Activated CD4-positive, alpha-beta T cell treated with anti-CD3 and anti-CD28 coated beads for 1 hour (primary cell): ENCODE measurements around the gene TMEM80.
A peak's percentile ranks its signal among the peaks of the same experiment; 100 is the strongest.
"Not testable (repeated sequence)": the region's sequence is repeated elsewhere in the genome, so short reads cannot be mapped to it uniquely, and the experiment has no call there.

Source experiments
- DNase-seq: peaks from one replicate; pipeline ENCODE4 v3.0.0-alpha.2; 2020

The TMEM80 gene

GRCh38 chr11:723120-723883 lies 27.7 kb downstream of the TMEM80 start:
- DNase-seq = no peak

GRCh38 chr11:724049-724777 lies 28.6 kb downstream of the TMEM80 start:
- no peak for DNase-seq

DNA sequence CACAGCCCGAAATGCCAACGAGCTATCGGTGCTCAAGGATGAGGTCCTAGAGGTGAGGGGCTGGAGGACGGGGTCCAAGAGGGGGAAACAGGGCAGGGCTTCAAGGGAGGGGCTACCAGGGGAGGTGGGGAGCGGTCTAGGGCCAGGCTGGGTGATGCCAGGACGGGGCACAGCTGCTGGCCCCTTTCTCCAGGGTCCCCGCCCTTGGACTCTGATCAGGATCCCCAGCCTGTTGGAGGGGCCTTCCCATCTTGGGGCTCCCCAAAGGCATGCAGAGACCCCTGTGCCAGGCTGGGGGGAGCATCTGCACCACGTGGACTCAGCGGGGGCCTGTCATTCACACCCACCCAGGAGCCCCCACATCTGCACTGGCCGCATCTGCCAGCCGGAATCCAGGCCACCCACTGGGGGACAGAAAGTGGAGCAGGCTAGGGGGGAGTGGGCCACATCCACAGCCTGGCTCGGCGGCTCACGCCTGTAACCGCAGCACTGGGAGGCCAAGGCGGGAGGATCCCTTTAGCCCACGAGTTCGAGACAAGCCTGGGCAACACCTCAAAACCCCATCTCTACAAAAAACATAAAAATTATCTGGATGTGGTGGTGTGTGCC lies 29.3 kb downstream of the TMEM80 start:
- no peak for DNase-seq

DNA sequence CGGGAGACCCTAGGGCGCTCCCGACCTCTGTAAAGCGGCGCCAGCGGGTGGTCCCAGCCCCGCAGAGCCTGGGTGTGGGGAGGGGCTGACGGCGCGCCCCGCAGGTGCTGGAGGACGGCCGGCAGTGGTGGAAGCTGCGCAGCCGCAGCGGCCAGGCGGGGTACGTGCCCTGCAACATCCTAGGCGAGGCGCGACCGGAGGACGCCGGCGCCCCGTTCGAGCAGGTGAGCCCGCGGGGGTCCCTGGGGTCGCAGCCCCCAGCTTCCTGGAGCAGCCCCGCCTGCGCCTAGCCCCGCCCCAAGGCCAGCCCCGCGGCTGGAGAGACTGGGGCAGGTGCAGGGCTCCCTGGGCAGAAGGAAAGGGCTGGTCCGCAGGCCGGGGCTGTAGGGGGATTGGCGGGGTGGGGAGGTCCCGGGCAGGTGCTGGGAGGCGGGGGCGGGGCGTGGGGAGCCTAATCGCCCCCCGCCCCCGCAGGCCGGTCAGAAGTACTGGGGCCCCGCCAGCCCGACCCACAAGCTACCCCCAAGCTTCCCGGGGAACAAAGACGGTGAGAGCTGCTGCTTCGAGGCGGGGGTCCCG lies 30.1 kb downstream of the TMEM80 start:
- DNase-seq = no peak

DNA sequence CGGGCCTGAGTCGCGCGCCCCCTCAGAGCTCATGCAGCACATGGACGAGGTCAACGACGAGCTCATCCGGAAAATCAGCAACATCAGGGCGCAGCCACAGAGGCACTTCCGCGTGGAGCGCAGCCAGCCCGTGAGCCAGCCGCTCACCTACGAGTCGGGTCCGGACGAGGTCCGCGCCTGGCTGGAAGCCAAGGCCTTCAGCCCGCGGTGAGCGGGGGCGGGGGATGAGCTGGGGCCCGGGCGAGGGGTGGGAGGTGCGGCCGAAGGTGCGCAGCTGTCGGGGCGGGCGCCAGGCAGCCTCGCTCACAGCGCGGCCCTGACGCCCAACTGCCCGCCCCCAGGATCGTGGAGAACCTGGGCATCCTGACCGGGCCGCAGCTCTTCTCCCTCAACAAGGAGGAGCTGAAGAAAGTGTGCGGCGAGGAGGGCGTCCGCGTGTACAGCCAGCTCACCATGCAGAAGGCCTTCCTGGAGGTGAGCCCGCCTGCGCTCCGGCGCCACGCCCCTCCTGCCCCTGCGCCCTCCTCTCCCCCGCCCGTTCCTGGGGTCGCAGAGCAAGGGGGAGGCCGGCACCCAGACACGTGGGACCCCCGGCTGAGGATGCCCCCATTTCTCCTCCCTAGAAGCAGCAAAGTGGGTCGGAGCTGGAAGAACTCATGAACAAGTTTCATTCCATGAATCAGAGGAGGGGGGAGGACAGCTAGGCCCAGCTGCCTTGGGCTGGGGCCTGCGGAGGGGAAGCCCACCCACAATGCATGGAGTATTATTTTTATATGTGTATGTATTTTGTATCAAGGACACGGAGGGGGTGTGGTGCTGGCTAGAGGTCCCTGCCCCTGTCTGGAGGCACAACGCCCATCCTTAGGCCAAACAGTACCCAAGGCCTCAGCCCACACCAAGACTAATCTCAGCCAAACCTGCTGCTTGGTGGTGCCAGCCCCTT lies 30.9 kb downstream of the TMEM80 start:
- DNase-seq = peak; percentile 38

DNA sequence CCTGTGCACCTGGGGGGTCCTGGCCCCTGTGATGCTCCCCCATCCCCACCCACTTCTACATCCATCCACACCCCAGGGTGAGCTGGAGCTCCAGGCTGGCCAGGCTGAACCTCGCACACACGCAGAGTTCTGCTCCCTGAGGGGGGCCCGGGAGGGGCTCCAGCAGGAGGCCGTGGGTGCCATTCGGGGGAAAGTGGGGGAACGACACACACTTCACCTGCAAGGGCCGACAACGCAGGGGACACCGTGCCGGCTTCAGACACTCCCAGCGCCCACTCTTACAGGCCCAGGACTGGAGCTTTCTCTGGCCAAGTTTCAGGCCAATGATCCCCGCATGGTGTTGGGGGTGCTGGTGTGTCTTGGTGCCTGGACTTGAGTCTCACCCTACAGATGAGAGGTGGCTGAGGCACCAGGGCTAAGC lies 31.7 kb downstream of the TMEM80 start:
- no peak for DNase-seq

GRCh38 chr11:727859-728748 lies 32.5 kb downstream of the TMEM80 start:
- peak; percentile 67 for DNase-seq

DNA sequence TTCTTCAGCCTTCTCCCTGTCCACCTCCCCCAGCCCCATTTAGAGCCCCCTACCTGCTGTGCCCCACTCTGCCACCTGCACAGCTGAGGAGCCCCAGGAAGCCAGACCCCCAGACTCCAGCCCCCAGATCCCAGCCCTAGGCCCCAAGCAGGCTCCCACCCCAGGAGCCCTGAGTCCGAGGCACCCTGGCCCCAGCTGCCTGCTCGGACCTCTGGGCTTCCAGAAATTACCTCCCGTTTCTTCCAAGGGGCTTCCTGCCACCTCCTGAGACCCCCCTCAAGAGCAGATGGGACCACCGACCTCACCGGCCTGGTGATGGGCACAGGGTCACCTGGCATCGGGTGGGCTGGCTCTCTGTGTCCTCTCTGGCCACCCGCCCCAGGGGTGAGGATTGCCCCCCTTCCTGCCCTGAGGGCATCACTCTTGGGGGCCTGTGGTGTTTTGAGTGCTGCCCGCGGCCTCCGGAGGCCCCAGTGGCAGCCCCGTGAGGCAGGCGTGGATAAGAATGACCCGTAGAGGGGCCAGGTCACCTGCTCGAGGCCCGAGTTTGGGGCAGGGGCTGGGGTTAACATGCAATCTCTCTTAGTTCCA lies 33.4 kb downstream of the TMEM80 start:
- no peak for DNase-seq

- no peak for DNase-seq
These were observed 34.0 kb downstream of the TMEM80 start for GRCh38 chr11:729492-730074.

DNA sequence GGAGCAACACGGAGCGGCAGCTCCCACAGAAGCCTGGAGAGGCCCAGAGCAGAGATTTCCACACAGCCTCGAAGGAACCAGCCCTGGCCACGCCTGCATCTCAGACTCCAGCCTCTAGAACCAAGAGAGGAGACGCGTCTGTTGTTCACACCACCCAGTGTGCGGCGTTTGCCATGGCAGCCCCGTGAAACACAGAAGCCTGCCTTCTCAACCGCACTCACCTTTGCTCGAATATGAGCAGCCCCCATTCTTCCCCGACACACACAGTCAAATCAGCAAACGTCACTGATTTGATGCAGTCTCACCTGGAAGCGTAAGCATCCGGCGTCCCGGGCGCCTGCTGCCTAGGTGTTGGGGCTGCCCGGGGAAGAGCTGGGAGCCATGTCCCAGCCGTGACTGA lies 37.5 kb downstream of the TMEM80 start:
- DNase-seq = no peak

- not testable (repeated sequence) for DNase-seq
These were observed 38.9 kb downstream of the TMEM80 start for GRCh38 chr11:734541-734940.

- no peak for DNase-seq
These were observed 41.8 kb downstream of the TMEM80 start for GRCh38 chr11:737366-737765.

DNA sequence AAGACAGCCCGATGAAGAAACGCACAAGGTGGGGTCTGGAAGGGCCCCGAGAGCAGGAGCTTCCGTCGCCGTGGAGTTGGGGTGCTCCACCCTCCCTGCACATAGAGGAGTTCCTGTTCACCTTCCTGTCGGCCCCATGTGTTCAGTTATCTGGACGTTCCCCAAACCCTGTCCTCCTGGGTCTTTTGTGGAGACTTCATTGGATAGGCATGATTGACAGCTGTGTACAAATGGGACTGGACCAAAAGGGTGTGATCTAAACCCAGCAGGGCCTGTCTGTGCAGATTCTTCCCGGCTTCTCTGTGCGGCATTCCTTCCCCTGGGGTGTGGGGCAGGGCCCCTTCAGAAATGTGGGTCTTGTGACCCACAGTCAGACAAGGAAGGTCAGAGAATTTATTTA lies 42.3 kb downstream of the TMEM80 start:
- DNase-seq = not testable (repeated sequence)

DNA sequence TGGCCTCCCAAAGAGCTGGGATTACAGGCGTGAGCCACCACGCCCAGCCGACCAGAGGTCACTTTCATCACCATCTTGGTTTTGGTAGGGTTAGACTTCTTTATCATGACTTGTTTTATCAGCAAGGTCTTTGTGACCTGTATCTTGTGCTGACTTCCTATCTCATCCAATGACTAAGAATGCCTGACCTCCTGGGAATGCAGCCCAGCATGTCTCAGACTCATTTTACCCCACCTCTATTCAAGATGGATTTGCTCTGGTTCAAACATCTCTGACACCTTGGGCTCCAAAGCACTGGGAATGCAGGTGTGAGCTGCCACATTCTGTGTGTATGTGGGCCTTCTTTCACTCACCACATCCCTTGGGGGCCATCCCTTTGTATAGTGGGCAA lies 46.5 kb downstream of the TMEM80 start:
- no peak for DNase-seq

DNA sequence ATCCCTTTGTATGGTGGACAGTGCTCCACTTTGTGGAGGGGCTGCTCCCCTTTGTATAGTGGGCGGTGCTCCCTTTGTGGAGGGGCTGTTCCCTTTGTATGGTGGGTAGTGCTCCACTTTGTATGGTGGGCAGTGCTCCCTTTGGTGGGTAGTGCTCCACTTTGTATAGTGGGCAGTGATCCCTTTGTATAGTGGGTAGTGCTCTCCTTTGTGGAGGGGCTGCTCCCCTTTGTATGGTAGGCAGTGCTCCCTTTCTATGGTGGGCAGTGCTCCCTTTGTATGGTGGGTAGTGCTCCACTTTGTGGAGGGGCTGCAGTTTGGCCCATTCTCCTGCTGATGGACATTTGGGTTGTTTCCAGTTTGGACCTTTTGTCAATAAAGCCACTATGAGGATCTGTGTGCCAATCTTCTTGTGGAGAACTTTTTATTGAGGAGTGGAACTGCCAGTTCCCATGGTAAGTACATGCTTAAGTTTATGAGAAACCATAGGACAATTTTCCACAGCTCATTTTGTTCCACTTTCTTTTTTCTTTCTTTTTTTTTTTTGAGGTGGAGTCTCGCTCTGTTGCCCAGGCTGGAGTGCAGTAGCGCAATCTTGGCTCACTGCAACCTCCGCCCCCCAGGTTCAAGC lies 47.1 kb downstream of the TMEM80 start:
- no peak for DNase-seq

- no peak for DNase-seq
These were observed 49.8 kb downstream of the TMEM80 start for GRCh38 chr11:745428-745827.

DNA sequence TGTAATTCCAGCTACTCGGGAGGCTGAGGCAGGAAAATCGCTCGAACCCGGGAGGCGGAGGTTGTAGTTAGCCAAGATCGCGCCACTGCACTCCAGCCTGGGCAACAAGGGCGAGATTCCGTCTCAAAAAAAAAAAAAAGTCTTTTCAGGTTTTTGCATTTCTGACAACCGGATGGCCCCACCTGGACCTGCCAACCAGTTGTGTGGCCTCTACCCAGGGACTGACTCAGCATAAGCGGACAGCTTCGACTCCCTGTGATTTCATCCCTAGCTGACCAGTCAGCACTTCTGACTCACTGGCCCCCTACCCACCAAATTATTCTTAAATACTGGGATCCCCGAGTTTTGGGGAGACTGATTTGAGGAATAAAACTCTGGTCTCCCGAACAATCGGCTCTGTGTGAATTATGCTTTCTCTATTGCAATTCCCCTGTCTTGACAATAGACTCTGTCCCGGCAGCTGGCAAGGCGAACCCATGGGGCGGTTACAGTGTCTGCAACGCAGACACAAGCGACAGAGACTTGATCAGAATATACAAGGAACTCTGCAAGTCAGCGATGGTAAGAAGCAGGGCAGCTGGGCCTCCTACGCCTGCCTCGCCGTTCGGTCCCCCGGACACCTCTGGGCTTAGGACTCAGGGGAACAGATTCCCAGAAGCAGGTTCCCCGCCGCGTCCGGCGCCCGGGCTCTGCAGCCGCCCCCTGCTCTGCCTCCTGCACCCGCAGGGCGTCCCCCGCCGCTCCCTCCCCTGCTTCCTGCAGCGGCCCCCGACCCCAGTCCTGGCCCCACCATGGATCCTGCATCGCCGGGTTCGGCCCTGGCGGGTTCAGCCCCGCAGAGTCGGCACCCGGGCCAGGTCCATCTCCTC lies 50.9 kb downstream of the TMEM80 start:
- no peak for DNase-seq

GRCh38 chr11:747158-748006 lies 51.8 kb downstream of the TMEM80 start, which contains the start of gene TALDO1:
TALDO1 (plus strand) TSS chr11:747464; CDS start chr11:747482, 18 bp downstream.
- DNase-seq = peak; percentile 63
